Right ventricle myocardium inferior (tissue), 1 donor: ENCODE measurements around the gene HSF2. TPM values are rescaled to one million over a fixed set of nuclear protein-coding genes. Genes with fewer than 3 reads are reported as not detected.
A peak's percentile ranks its signal among the peaks of the same experiment; 100 is the strongest.

Experiments
- ATAC-seq: fragments of 200-7000 bp; cut with Tn5 transposase; one replicate; pipeline ENCODE4 v1.9.1; 2020; ENCODE audit warnings: mild to moderate bottlenecking, moderate library complexity
- DNase-seq: peaks from one replicate; pipeline ENCODE4 v3.0.0; 2021; ENCODE audit errors: missing footprints
- intact Hi-C: fragments of 100-400 bp; cut with DNase I; formaldehyde crosslinking; loops from one replicate; pipeline ENCODE4 v1.11.0; 2022
- total RNA-seq: library from RNA; stranded (reverse); fragmentation: NEBNext Ultra II Directional; extraction: Animal tissue kit (Norgen Biotek cat#: 25700); gene quantifications from one replicate; pipeline ENCODE4 v1.2.1, GENCODE V29; 2021
- donor health status: DM: no; HTN: yes; CAD: no; lungs with severe emphysema.

The HSF2 gene
- total RNA-seq, 1 donor from 2014 or later = 23.3 TPM

- intact Hi-C loops = loop anchor here (10.0 kb wide), 1 partner anchor 1058 kb away; the partner anchor contains the start of gene TBC1D32
- DNase-seq = no peak
- no peak for ATAC-seq
These were observed 6.7 kb upstream of the HSF2 start for GRCh38 chr6:122392564-122393350.

DNA sequence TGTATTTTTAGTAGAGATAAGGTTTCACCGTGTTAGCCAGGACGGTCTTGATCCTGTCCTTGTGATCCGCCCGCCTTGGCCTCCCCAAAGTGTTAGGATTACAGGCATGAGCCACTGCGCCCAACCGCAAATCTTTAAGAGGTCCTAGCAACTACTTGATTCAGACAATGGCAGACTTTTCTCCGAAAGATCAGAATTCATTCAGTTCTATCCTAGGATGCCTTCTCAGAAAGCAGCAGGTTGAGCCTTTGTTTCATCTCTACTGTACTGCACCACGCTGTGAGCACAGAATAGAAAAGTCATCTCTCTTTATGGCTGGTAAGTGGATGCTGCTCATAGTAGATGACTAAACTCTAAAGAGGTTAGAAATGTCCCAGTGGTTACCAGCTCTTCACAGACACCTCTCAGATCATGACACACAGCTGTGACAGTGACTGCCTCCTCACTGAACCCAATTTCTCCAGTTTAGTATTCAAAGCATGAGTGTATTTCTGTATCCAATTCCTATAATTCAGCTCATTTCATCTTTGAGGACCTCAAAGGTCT lies 6.0 kb upstream of the HSF2 start:
- ATAC-seq (no peak), DNase-seq (no peak)
- intact Hi-C loops = loop anchor here (10.0 kb wide), 1 partner anchor 1059 kb away; the partner anchor contains the start of gene TBC1D32

DNA sequence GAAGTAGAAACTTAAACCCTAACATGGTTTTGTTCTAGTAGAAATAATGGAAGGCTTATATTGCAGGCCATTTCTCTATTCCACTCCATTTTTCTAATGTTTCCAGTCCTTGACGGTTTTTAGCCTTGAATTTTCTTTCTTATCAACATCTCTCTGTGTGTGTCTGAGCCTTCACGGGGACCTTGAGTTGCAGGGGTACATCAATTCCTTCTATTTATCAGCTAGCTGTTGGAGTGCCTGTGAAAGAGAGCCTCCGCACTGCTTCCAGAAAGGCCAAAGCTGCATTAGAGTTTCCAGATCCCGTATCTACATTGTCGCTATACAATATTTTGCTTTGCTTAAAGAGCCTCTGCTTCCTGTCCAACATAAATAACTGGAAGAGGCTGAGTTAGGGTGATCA lies 5.4 kb upstream of the HSF2 start:
- ATAC-seq = no peak
- DNase-seq = no peak
- intact Hi-C loops = loop anchor here (10.0 kb wide), 1 partner anchor 1059 kb away; the partner anchor contains the start of gene TBC1D32

GRCh38 chr6:122399055-122399347 lies 451 bp upstream of the HSF2 start:
- no peak for DNase-seq
- intact Hi-C loops = loop anchor here (1.0 to 10.0 kb wide), 2 partner anchors 72 to 1064 kb away; partner anchors contain the start of genes SERINC1 and TBC1D32
- no peak for ATAC-seq

DNA sequence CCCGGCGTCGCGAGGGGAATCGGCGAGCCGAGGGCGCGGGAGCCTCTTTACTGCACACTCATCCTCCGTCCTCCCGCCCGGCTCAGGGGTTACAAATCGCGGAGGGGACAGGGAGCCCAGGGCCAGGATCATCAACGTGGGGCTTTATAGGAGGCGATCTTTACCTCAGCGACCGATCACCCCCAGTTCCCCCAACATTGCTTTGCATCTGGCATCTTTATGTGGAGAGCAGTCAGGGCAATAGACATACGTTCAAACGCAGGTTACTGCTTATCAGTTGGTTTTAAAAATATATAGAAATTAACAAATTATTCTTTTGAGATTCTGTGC lies 634 bp downstream of the HSF2 start:
- DNase-seq = no peak
- intact Hi-C loops = no loop called here
- ATAC-seq = no peak

DNA sequence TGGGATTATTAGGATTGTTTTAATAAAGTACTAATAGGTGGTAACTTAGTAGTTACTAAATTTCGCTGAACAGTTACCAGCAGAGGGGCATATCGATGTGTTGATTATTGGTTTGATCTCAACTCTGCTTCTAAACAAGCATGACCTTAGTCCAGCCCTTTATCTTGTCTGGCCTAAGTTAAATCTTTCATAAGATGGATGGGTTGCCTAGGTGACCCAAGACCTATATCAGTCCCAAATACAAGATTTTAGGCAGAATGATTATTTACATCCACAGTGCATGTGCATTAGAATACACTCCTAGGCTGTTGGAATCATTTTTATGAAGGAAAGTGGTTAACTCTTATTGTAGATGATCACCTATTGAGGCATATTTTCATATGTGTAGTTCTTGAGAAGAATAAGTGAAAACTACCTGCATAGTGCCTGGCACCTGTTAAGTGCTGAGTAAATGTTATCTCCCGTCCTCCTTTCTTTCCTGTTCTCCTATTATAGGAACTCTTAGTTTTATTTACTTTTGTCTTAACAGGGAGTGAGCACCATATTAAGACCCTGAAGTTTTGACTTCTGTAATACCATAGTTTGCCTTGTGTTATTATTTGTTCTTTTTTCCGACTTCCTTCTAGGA lies 1.1 kb downstream of the HSF2 start:
- DNase-seq (no peak), ATAC-seq (no peak)
- intact Hi-C loops = no loop called here

GRCh38 chr6:122401104-122401503 lies 1.7 kb downstream of the HSF2 start:
- ATAC-seq (no peak), DNase-seq (no peak)
- intact Hi-C loops = no loop called here

GRCh38 chr6:122404444-122404843 lies 5.0 kb downstream of the HSF2 start:
- DNase-seq = no peak
- intact Hi-C loops = no loop called here
- ATAC-seq = no peak

GRCh38 chr6:122405417-122405816 lies 6.0 kb downstream of the HSF2 start:
- intact Hi-C loops = no loop called here
- ATAC-seq (no peak), DNase-seq (no peak)

DNA sequence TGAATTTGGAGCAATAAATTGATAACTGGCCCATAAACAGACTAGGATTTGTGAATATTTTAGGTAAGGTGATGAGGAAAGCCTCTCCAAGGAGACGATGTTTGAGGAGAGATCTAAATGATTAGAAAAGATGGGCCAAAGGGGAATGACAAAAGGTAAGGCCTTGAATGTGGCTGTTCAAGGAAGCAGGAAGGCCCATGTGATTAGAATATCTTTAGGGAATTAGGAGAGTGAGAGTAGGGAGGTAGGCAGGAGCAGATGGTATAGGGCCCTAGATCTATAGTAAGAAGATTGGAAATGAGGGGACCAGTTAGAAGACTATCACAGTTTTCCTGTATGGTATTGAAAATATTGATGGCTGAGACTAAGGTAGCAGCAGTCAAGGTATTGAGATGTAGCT lies 6.7 kb downstream of the HSF2 start:
- intact Hi-C loops = no loop called here
- ATAC-seq (no peak), DNase-seq (no peak)

GRCh38 chr6:122407712-122408111 lies 8.3 kb downstream of the HSF2 start:
- DNase-seq (no peak), ATAC-seq (no peak)
- intact Hi-C loops = no loop called here

DNA sequence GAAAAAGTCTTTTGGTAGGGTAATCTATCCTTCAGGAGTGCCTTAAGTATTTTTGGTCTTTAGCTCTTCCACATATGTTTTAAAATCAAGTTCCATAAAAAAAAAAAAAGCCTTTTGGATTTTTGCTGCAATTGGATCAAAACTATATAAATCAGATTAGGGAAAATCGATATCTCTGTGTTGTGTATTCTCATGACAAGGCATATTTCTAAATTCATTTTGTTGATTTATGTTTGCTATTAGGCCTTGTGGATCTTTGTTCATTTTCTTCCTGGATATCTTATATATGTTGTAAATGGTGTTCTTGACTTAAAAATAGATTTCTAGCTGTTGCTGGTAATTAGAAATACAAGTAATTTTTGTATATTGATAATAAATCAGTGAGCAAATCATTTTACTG lies 8.8 kb downstream of the HSF2 start:
- DNase-seq (no peak), ATAC-seq (no peak)
- intact Hi-C loops = no loop called here

DNA sequence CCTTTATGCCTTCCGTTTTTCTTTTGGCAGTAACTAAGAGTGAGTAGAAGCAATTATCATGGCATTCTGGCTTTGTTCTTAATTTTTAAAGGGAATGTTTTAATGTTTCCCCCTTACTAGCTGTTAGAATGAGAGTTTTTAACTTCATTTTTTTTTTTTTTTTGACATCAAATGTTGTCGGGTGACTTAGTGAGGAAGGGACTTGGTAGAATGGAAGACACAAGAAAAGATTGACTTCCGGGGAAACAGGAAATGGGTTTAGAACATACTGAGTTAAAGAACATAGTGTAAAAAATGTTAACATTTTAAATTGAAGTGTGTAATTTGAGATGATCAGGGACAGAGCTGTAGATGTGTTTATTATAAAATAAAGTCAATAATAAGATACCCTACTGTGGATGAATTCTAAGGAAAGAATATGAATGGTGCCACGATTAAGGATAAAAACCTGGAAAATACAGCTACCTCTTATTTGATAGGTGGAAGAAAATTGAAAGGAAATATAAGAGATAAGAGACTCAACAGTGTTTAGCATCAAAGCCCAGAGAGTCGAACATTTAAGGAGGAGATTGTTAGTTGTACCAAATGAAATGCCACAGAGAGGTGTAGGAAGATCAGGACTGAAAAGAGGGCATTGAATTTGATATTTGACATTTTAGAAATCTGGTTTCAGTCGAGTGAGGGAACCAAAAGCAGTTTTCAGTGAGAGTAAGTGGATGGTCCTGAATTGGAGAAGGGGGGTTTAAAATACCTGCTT lies 9.4 kb downstream of the HSF2 start:
- ATAC-seq (no peak), DNase-seq (no peak)
- intact Hi-C loops = no loop called here

- intact Hi-C loops = no loop called here
- ATAC-seq = no peak
- no peak for DNase-seq
These were observed 12.5 kb downstream of the HSF2 start for GRCh38 chr6:122412001-122412400.

- intact Hi-C loops = loop anchor here (5.0 kb wide), 1 partner anchor 35 kb away; no protein-coding TSS in a partner anchor
- ATAC-seq = peak; percentile 63
- DNase-seq = no peak
These were observed 17.4 kb downstream of the HSF2 start for GRCh38 chr6:122416825-122417224.

DNA sequence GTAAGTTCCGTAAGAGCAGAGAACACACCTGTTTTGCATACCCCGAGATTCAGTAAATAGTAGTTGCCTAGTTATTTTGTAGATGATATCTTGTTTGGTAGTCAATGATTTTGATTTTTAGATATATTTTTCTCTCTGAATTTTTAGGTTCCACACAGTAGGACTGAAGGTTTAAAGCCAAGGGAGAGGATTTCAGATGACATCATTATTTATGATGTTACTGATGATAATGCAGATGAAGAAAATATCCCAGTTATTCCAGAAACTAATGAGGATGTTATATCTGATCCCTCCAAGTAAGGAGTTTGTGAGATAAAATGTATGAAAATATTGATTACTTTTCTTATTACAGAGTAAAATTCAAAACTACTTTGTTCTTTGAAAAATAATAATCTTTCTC lies 22.6 kb downstream of the HSF2 start:
- DNase-seq (no peak), ATAC-seq (no peak)
- intact Hi-C loops = no loop called here

GRCh38 chr6:122422614-122423267 lies 23.3 kb downstream of the HSF2 start:
- ATAC-seq = no peak
- DNase-seq = no peak
- intact Hi-C loops = no loop called here

DNA sequence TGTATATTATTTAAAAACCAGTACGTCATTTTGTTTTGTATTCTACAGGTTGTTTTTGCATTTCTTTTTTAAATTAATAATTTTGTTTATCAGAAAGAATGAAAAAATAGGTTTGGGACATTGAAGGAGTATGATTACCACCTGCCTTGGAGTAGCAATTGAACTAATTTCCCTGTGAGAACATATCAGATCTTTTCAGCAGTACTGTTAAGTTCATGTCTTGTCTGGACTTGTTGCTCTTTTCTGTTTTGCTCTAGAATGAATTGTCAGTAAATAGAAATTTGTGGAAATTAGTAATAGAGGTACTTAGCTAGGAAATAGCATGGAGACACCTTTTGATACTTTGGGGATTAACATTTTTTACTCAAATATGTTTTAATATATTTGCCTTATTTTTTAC lies 24.3 kb downstream of the HSF2 start:
- ATAC-seq = no peak
- intact Hi-C loops = no loop called here
- no peak for DNase-seq

GRCh38 chr6:122426597-122426996 lies 27.1 kb downstream of the HSF2 start:
- no peak for DNase-seq
- intact Hi-C loops = no loop called here

More at GRCh38 chr6:122426597-122426996, 27.1 kb downstream of the HSF2 start:
- ATAC-seq = no peak
